AG04450 (cell line): ENCODE results near the gene TRERF1. TPM values are rescaled to one million over a fixed set of nuclear protein-coding genes. Genes with fewer than 3 reads are reported as not detected.
A peak's percentile ranks its signal among the peaks of the same experiment; 100 is the strongest.

Experiments
- CTCF ChIA-PET: fragments of 300-600, 350-600 bp; formaldehyde crosslinking; extraction: SDS; loops from one replicate; lab custom pipeline; 2022; ENCODE audit warnings: antibody characterized with exemption, inconsistent platforms; lab: Charles Lee
- POLR2A ChIA-PET: fragments of 350-600 bp; formaldehyde crosslinking; extraction: SDS; loops from one replicate; lab custom pipeline; 2021; ENCODE audit warnings: antibody characterized with exemption, inconsistent platforms; lab: Yijun Ruan, JAX
- DNase-seq: peaks from one replicate; pipeline ENCODE4 v3.0.0-alpha.2; 2011; ENCODE audit warnings: low read depth, low spot score
- H3K27ac ChIP-seq: one replicate; pipeline ENCODE4 v1.5.1; 2012; ENCODE audit warnings: low read depth, low read length, control low read depth
- H3K27me3 ChIP-seq: one replicate; pipeline ENCODE4 v1.6.0; 2012; ENCODE audit warnings: low read length; ENCODE audit not compliant: control insufficient read depth, insufficient read depth
- H3K4me3 ChIP-seq: 2 replicates; pipeline ENCODE4 v1.5.1; 2011; ENCODE audit warnings: mild to moderate bottlenecking, low read depth, low read length, control low read depth
- H3K9me3 ChIP-seq: 2 replicates; pipeline ENCODE4 v1.5.1; 2012; ENCODE audit warnings: low read length; ENCODE audit not compliant: control insufficient read depth, insufficient read depth
- CTCF ChIP-seq: IDR thresholded peaks from 2 replicates; pipeline ENCODE4 v1.5.1; 2011; ENCODE audit warnings: low read depth, low read length, control low read depth, inconsistent platforms
- polyA plus RNA-seq: library from polyadenylated mRNA; depleted of rRNA; stranded (reverse); fragments of >200 nt; gene quantifications from 2 replicates; pipeline ENCODE4 v1.2.3, GENCODE V29; 2011

The TRERF1 gene
- polyA plus RNA-seq, 1 experiment, result 7.3 TPM

GRCh38 chr6:42318480-42318879, 133.2 kb downstream of the TRERF1 start:
- Histone ChIP-seq H3K27ac (no peak overlapping the region), H3K9me3 (no peaks in the 10 kb centered on the region), H3K27me3 (no peaks in the 10 kb centered on the region), H3K4me3 (no peak overlapping the region)
- TF ChIP-seq CTCF, result no peak
- CTCF ChIA-PET, result interaction anchor here (0.5 to 5.0 kb wide), 2 partner anchors 51 to 229 kb away, joined by 3 to 23 read pairs; no protein-coding TSS in a partner anchor
- DNase-seq, result no peak
- POLR2A ChIA-PET, result no interaction called here

- POLR2A ChIA-PET, result interaction anchor here (1.2 to 1.4 kb wide), 2 partner anchors 20 to 22 kb away, joined by 3 to 7 read pairs; no protein-coding TSS in a partner anchor
- DNase-seq, result no peak
- no peak overlapping the region for H3K4me3 ChIP-seq
- no peaks in the 10 kb centered on the region for H3K9me3 ChIP-seq
- H3K27me3 ChIP-seq, result no peaks in the 10 kb centered on the region
- CTCF ChIA-PET, result interaction anchor here (5.0 kb wide), 1 partner anchor 231 kb away, joined by 23 read pairs; no protein-coding TSS in a partner anchor
- peak overlapping the region; percentile 99 for H3K27ac ChIP-seq
- no peak for TF ChIP-seq CTCF
Observed at GRCh38 chr6:42316981-42317380, 134.7 kb downstream of the TRERF1 start.

GRCh38 chr6:42315991-42316970, 135.4 kb downstream of the TRERF1 start:
- no peak for TF ChIP-seq CTCF
- CTCF ChIA-PET, result interaction anchor here (0.5 to 5.0 kb wide), 2 partner anchors 184 to 232 kb away, joined by 3 to 23 read pairs; no protein-coding TSS in a partner anchor
- no peaks in the 10 kb centered on the region for H3K9me3 ChIP-seq
- POLR2A ChIA-PET, result interaction anchor here (1.2 to 1.4 kb wide), 2 partner anchors 21 to 22 kb away, joined by 3 to 7 read pairs; no protein-coding TSS in a partner anchor
- H3K4me3 ChIP-seq, result no peak overlapping the region
- H3K27ac ChIP-seq, result peak overlapping the region; percentile 99
- H3K27me3 ChIP-seq, result no peaks in the 10 kb centered on the region
- DNase-seq, result peak; percentile 86

- H3K9me3 ChIP-seq, result no peaks in the 10 kb centered on the region
- no peaks in the 10 kb centered on the region for H3K27me3 ChIP-seq
- H3K4me3 ChIP-seq, result no peak overlapping the region
- TF ChIP-seq CTCF, result no peak
- CTCF ChIA-PET, result interaction anchor here (0.5 to 5.0 kb wide), 2 partner anchors 183 to 232 kb away, joined by 3 to 23 read pairs; no protein-coding TSS in a partner anchor
- POLR2A ChIA-PET, result interaction anchor here (0.5 to 1.4 kb wide), 2 partner anchors 10 to 23 kb away, joined by 3 to 7 read pairs; no protein-coding TSS in a partner anchor
- DNase-seq, result no peak
- peak overlapping the region; percentile 99 for H3K27ac ChIP-seq
Observed at GRCh38 chr6:42315259-42315990, 136.3 kb downstream of the TRERF1 start.
